GM21367 (cell line): ENCODE measurements around the gene OR4Q3.
A peak's percentile ranks its signal among the peaks of the same experiment; 100 is the strongest.
"Not testable (repeated sequence)": the region's sequence is repeated elsewhere in the genome, so short reads cannot be mapped to it uniquely, and the experiment has no call there.

Experiments used
- ATAC-seq: cut with Tn5 transposase; IDR thresholded peaks from one replicate; pipeline ENCODE4 v1.9.1; 2021; ENCODE audit not compliant: unreplicated experiment

OR4Q3 gene

DNA sequence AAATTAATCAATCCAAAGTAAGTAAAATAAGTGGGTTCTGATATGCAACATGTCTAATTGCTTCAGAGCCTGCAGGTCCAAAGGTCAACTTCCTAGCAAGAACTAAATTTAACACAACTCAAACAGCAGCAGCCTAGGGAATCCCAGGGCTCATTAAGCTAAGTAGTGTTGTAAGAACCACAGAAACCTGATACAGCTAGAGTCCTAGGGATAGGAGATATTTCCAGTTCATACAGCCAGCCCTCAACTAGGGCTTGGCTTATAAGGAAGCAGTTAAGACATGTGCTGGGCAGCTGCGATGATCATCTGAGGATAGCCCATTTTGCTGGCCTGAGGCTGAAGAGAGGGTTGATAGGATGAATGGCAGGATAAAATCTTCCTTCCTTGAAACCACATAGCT is at the start of gene OR4Q3:
TSS of gene OR4Q3 (plus strand) at position 316 of the 400 bp plus-strand sequence.
- no peak for ATAC-seq

DNA sequence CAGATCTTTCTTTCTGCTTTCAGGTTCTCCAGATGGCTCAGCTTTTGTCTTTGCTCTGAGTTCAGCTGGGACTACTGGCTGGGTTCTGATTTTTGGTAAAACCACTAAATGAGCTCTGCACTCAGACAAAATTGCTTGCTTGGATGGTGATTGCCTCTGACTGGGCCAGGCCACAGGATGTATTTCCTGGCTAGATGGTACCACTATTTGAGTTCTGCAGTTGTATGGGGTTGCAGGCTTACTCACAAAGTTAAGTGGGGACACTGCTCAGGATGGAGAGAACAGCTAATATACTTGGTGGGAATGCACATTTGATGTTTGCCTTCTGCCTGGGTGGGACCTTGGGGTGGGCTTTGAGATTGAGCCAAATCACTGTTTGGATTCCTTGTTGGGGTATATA is 14.0 kb upstream of the OR4Q3 start:
- ATAC-seq, result no peak

DNA sequence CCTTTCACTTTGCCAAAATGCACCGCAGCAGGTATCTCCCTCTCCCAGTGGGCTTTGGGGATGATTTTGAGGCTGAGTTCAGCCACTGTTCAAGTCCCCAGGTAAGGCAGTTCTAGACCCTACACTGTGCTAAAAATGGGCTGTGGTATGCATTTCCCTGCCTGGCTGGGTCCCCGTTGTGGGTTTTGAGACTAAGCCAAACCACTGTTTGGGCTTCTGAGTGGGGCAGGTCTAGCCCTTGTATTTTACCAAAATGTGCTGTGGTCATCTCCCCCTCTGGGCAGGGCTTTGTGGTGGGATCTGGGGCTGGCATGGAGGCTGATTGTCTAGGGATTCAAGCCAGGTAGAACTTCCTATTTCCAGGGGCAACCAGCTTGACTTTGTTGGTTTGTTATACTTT is 13.6 kb upstream of the OR4Q3 start:
- ATAC-seq, result no peak

DNA sequence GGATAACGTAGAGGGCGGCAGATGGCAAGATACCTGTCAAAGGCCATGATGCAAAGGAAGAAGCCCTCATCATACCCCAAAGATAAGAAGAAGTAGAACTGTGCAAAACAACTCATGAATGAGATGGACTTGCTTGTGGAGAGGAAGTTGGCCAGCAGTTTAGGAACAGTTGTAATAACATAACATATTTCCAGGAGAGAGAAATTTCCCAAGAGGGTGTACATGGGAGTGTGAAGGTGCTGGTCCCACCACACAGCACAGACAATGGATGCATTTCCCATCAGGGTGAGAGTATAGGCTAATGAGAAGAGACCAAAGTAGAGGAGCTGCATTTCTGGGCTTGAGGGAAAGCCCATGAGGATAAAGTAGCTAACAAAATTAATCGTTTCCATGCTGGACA is 9.5 kb upstream of the OR4Q3 start:
- ATAC-seq, result not testable (repeated sequence)

DNA sequence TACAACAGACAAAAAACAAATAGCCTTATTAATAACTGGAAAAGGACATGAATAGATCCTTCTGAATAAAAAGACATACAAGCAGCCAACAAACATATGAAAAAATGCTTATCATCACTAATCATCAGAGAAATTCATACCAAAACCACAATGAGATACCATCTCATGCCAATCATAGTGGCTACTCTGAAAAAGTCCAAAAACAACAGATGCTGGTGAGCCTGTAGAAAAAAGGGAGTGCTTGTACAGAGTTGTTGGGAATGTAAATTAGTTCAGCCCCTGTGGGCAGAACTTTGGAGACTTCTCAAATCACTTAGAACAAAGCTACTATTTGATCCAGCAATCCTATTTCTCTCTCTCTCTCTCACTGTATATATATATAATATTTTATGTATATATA is 8.9 kb downstream of the OR4Q3 start:
- not testable (repeated sequence) for ATAC-seq

DNA sequence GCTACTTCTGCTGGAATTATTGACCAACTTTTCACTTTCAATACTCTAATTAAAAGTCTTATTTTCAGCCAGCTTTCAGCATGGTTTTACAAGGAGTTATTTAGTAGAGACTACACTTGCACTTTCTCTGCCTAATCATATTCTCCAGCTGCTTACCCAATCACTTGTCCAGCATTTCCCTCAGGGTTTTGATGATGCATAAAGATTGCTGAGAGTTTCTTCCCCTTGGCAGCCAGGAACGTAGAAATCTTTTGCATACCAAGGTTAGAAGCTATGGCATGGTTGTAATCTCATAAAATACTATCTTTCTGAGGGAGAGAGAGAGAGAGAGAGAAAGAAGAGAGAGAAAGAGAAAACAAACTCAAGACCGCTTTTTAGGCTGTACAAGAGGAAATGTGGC is 10.8 kb downstream of the OR4Q3 start:
- ATAC-seq, result no peak

DNA sequence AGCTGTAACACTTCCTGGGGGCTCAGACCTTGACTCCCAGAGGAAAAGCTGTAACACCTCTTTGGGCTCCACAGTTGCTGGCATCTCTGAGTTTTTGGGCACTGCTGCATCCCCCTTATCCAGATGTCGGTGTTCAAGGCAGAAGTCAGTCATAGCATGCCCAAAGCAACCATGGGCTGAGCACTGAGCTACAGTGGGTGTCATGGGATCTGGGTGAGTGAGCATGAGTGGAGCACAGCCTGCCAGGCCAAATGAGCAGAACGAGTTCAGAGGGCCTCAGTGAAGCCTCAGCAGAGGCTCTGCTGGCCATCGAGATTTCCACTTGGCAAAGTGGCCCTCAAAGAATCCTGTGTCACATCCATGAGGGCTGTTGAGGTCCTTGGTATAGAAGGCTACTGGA is 28.1 kb downstream of the OR4Q3 start:
- peak; percentile 10 for ATAC-seq

DNA sequence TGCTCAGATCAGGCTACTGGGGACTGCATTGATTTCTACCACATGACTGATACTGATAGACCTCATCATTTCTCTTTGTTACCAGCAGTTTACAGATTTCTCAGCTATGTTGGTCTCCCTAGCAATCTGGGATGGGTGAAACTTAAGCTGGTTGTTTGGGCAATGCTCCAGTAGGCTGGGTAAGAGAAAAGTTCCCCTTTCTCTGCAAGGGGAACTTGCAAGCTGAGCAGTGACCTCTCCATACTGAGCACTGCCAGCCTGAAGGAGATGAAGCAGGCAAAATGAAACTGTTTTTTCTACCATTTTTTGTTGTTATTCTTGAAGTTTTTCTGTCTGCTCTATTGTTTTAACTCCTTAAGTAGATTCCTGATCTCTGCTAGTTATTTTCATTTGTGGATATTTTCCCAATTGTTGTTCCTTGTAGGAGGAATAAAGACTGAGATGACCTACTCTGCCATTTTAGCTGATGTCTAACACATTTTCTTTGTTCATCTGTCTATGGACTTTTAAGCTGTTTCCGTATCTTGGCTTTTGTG is 28.6 kb downstream of the OR4Q3 start:
- peak; percentile 42 for ATAC-seq

DNA sequence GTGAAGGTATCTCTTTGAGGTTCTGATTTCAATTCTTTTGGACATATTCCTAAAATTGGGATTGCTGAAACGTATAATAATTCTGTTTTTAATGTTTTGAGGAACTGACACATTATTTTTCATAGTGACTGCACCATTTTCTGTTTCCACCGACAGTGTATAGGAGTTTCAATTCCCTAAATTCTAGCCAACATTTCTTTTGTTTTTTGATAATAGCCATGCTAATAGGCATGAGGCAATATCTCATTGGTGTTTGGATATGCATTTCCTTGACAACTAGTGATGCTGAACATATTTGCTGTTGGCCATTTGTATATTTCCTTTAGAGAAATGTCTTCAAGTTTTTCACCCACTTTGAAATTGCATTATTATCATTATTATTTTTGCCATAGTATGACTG is 29.1 kb downstream of the OR4Q3 start:
- ATAC-seq, result peak; percentile 71

DNA sequence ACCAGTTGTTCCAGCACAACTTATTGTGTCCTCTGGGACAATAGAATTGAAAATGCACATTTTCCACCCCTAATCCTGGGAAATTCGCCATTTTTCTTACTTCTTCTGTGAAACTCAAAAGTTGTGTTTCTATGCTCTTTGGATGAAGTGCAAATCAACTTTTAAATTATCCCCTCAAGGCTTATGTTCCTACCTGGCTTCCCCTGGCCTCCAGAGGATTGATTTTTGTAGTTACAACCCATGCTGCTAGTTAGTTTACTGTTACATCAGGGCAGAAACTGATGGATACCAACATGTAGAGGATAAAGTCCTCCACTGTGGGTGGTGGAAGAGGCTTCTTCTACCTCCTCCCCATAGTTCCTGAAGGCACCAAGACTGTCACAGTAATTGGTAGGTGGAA is 29.8 kb downstream of the OR4Q3 start, which contains the start of gene OR4M1:
TSS of gene OR4M1 (plus strand) at position 301 of the 400 bp plus-strand sequence. CDS start 6,819 bp downstream, outside the sequence.
- not testable (repeated sequence) for ATAC-seq

DNA sequence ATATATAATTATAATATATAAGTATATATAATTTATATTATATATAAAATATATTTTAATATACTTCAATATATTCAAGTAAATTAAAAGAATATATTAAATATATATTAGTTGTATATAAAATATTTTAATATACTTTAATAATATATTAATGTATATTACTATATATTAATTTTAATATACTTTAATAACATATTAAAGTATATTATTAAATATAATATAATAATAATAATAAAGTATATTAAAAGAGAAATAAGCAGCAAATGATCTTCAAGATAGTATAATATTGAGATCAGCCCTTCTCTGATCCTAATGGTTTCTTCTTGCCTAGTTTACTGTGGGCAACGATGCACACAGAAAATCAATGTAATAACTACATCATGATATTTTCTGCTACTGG is 32.2 kb downstream of the OR4Q3 start:
- ATAC-seq, result no peak

DNA sequence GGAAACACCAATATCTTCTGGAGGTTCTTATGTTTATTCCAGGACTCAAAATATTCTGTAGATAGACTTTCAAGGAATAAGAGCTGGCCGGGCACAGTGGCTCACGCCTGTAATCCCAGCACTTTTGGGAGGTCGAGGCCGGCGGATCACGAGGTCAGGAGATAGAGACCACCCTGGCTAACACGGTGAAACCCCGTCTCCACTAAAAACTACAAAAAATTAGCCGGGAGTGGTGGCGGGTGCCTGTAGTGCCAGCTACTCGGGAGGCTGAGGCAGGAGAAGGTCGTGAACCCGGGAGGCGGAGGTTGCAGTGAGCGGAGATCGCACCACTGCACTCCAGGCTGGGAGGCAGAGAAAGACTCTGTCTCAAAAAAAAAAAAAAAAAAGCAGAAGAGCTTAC is 42.5 kb downstream of the OR4Q3 start:
- not testable (repeated sequence) for ATAC-seq

DNA sequence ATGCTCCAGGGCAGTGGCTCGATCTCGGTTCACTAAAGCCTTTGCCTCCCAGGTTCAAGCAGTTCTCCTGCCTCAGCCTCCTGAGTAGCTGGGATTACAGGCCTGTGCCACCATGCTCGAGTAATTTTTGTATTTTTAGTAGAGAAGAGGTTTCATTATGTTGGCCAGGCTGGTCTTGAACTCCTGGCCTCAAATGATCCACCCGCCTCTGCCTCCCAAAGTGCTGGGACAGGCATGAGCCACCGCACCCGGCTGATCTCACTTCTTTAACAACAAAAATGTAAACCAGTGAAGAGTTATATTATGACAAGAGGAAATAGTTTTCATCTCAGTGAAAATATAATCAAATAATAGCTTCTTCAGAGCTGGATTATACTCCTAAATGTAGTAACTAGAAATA is 43.9 kb downstream of the OR4Q3 start:
- not testable (repeated sequence) for ATAC-seq

DNA sequence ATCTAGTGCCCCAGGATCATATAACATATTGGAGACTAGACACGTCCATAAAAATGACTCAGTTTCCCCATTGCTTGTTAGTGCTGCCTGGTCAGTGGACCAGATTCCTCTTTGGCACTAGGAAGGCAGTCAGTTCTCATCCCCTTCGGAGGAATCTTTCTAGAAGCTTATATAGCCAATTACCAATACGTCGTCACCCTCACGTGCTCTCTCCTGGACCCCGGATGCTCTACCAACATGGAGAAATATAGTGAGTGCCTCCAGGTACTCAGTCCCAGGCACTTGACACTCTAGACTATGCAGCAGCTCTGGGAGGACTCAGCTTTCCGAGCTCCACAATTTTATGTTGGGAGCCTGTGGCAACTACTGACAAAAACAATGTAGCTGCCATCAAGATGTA is 44.8 kb downstream of the OR4Q3 start:
- ATAC-seq, result not testable (repeated sequence)

DNA sequence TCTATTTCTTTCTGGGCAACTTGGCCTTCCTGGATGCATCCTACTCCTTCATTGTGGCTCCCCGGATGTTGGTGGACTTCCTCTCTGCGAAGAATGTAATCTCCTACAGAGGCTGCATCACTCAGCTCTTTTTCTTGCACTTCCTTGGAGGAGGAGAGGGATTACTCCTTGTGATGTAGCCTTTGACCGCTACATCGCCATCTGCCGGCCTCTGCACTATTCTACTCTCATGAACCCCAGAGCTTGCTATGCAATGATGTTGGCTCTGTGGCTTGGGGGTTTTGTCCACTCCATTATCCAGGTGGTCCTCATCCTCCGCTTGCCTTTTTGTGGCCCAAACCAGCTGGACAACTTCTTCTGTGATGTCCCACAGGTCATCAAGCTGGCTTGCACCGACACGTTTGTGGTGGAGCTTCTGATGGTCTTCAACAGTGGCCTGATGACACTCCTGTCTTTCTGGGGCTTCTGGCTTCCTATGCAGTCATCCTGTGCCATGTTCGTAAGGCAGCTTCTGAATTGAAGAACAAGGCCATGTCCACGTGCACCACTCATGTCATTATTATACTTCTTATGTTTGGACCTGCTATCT is 53.2 kb downstream of the OR4Q3 start:
- not testable (repeated sequence) for ATAC-seq
